ENCODE results near the gene SAMD4B. TPM values are rescaled to one million over a fixed set of nuclear protein-coding genes. Genes with fewer than 3 reads are reported as not detected.

Gene SAMD4B
- total and polyA plus RNA-seq, 2 of the 8 experiments (the other 6 are each of a cell fraction or from before 2014, with no cell fraction given) = 137 to 158 TPM

DNA sequence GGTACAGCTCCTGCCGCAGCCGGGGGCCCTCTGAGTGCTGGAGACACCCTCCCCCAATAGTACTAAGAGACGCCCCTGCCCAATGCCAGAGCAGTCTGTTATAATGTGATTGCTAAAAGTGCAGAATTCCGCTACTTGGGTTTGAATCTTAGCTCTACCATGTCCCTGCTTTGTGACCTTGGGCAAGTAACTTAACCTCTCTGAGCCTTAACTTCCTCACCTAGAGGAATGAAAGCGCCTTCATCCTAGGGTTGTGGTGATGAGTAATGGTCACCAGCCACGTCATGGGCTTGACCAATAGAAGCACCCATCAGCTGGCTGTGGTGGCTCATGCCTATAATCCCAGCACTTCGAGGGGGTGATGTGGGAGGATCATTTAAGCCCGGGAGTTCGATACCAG, 76.8 kb downstream of the SAMD4B start:
- no peak overlapping the region for H2BK120ac ChIP-seq (replicated peaks; ENCODE audit: low read depth, low read length)
- H2BK12ac ChIP-seq (ENCODE audit: low read depth, low read length) = no peak overlapping the region
- no peak overlapping the region for H2AK5ac ChIP-seq (ENCODE audit: low read depth, low read length)
- POLR2A ChIA-PET (ENCODE audit: partially characterized antibody) = interaction anchor here (0.8 to 25.7 kb wide), 3 partner anchors 10 to 27 kb away, joined by 4 to 1154 read pairs (median 5); partner anchors contain the start of genes RPS16 and SUPT5H
- FAIRE-seq = no peak
- no peak overlapping the region for H3K27ac ChIP-seq (ENCODE audit: low read depth, low read length)
- H2BK5ac ChIP-seq (ENCODE audit: low read depth, low read length) = no peak overlapping the region
- H3K56ac ChIP-seq (replicated peaks; ENCODE audit: insufficient read length, low read depth, low read length) = no peak overlapping the region
- H3K18ac ChIP-seq (ENCODE audit: extremely low read depth, low read length) = no peak overlapping the region
- H4K8ac ChIP-seq (ENCODE audit: extremely low read depth, insufficient read depth, low read length) = no peak overlapping the region
- H4K91ac ChIP-seq (replicated peaks; ENCODE audit: insufficient read length, low read length) = no peak overlapping the region
- peaks cover 7 to 23% of the 10 kb centered on the region in 2 experiments for H4K20me1 ChIP-seq (replicated peaks in 1 of 2; ENCODE audit: control insufficient read depth in 1 of 2, insufficient read depth in 2 of 2, low read length in 2 of 2)
- no peak overlapping the region for H3K4me3 ChIP-seq (ENCODE audit: extremely low read depth in 1 of 4, insufficient read depth in 2 of 4, low read depth in 3 of 4, low read length in 4 of 4)
- H3K4ac ChIP-seq (replicated peaks; ENCODE audit: insufficient read length, low read depth, low read length) = no peak overlapping the region
- H3K36me3 ChIP-seq (ENCODE audit: control insufficient read depth in 2 of 4, insufficient read depth in 4 of 4, low read length in 3 of 4) = peaks cover 13 to 43% (median 31%) of the 10 kb centered on the region in 4 experiments
- H3K9ac ChIP-seq (replicated peaks in 1 of 4; ENCODE audit: extremely low read depth in 1 of 4, low read depth in 3 of 4, low read length in 3 of 4) = no peak overlapping the region
- H3K4me2 ChIP-seq (ENCODE audit: insufficient read depth in 1 of 2, low read depth in 2 of 2, low read length in 2 of 2) = no peak overlapping the region
- no peak overlapping the region for H2BK20ac ChIP-seq (ENCODE audit: low read length)
- H3K9me3 ChIP-seq (ENCODE audit: insufficient read depth in 2 of 2, low read depth in 1 of 2, low read length in 1 of 2) = no peaks in the 10 kb centered on the region
- no peak overlapping the region for H4K5ac ChIP-seq (ENCODE audit: insufficient read length, low read depth, low read length)
- CTCF ChIA-PET (ENCODE audit: partially characterized antibody) = interaction anchor here (0.6 to 3.9 kb wide), 6 partner anchors 9 to 442 kb away, joined by 3 to 16 read pairs (median 4); partner anchors contain the start of gene RPS16
- peaks cover 0 to 12% (median 5%) of the 10 kb centered on the region in 4 experiments; a peak in 5 of 7 replicates for H3K4me1 ChIP-seq (replicated peaks in 1 of 4; ENCODE audit: control insufficient read depth in 3 of 4, insufficient read depth in 4 of 4, low read length in 3 of 4)
- H3K79me1 ChIP-seq (ENCODE audit: low read depth, low read length) = no peaks in the 10 kb centered on the region; the same call in 1 of the 2 replicates
- H2BK15ac ChIP-seq (ENCODE audit: low read length) = no peak overlapping the region
- peaks cover 6 to 16% of the 10 kb centered on the region in 2 experiments; a peak in 3 of 4 replicates for H3K79me2 ChIP-seq (ENCODE audit: control insufficient read depth in 1 of 2, insufficient read depth in 2 of 2, low read length in 2 of 2)
- no peak overlapping the region for H2AFZ ChIP-seq (ENCODE audit: low read length)
- DNase-seq (ENCODE audit: low read depth in 1 of 2, low spot score in 2 of 2) = no peak
- no peak overlapping the region for H3K23ac ChIP-seq (ENCODE audit: insufficient read length)
- H3K23me2 ChIP-seq (ENCODE audit: low read depth, low read length) = peaks cover 3% of the 10 kb centered on the region
- no peak overlapping the region for H3K14ac ChIP-seq (ENCODE audit: insufficient read length)
- WGBS, 2 experiments (ENCODE audit: extremely low coverage in 1 of 2, insufficient coverage in 1 of 2, insufficient read length in 1 of 2, insufficient replicate concordance in 2 of 2, low coverage in 1 of 2, low lambda C conversion rate in 2 of 2, missing lambda C conversion rate in 1 of 2) = 85% methylated on average over 9 of the region's 9 CpGs; no CpG with 5 or more reads in 1 of the 2 experiments
- H3K27me3 ChIP-seq (replicated peaks in 1 of 4; ENCODE audit: control insufficient read depth in 3 of 4, extremely low read depth in 1 of 4, insufficient read depth in 3 of 4, low read length in 3 of 4) = no peaks in the 10 kb centered on the region
- TF ChIP-seq SP1 (IDR thresholded peaks at IDR 0.05; ENCODE audit: low read depth, low read length) (no peak), BACH1 (IDR thresholded peaks at IDR 0.05; ENCODE audit: low read length) (no peak), HDAC6 (IDR thresholded peaks at IDR 0.05; ENCODE audit: low read depth, low read length) (no peak), SP4 (IDR thresholded peaks at IDR 0.05; ENCODE audit: low read length) (no peak), SIN3A (conservative IDR thresholded peaks at IDR 0.05 in 1 of 2, IDR thresholded peaks at IDR 0.05 in 1 of 2; ENCODE audit: low read depth in 1 of 2, low read length in 2 of 2) (no peak), ATF2 (IDR thresholded peaks at IDR 0.05; ENCODE audit: low read length) (no peak), SIRT6 (IDR thresholded peaks at IDR 0.05; ENCODE audit: low read length) (no peak), MAX (IDR thresholded peaks at IDR 0.05) (no peak), E2F6 (IDR thresholded peaks at IDR 0.05) (no peak)
- TF ChIP-seq, protein P1, sequence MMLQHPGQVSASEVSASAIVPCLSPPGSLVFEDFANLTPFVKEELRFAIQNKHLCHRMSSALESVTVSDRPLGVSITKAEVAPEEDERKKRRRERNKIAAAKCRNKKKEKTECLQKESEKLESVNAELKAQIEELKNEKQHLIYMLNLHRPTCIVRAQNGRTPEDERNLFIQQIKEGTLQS (IDR thresholded peaks at IDR 0.05; ENCODE audit: insufficient read depth, low read depth, low read length) = no peak

Measured in H1 (cell line).